Calu3 (cell line): ENCODE results near the gene TBX15. TPM values are rescaled to one million over a fixed set of nuclear protein-coding genes. Genes with fewer than 3 reads are reported as not detected.

Source experiments
- BruUV-seq: library from RNA; stranded (reverse); fragments of 400-500 nt; replicated peaks from 2 replicates; lab custom pipeline; 2021; lab: Mats Ljungman, UMichigan
- CTCF ChIA-PET: fragments of 300-600 bp; sonication (Branson Sonifier 250); formaldehyde crosslinking; loops from one replicate; lab custom pipeline; 2022; ENCODE audit warnings: antibody characterized with exemption; lab: Charles Lee
- DNase-seq: peaks from one replicate; pipeline ENCODE4 v3.0.0; 2022
- H3K27ac Mint-ChIP-seq: one replicate; pipeline ENCODE4 v1.8.0; 2022; ENCODE audit warnings: mixed read lengths; ENCODE audit not compliant: unreplicated experiment
- H3K27me3 Mint-ChIP-seq: one replicate; pipeline ENCODE4 v1.8.0; 2022; ENCODE audit warnings: mixed read lengths; ENCODE audit not compliant: unreplicated experiment
- H3K36me3 Mint-ChIP-seq: one replicate; pipeline ENCODE4 v1.8.0; 2022; ENCODE audit warnings: mild to moderate bottlenecking, moderate library complexity, mixed read lengths; ENCODE audit not compliant: insufficient read depth, unreplicated experiment
- H3K4me1 Mint-ChIP-seq: one replicate; pipeline ENCODE4 v1.8.0; 2022; ENCODE audit warnings: mild to moderate bottlenecking, low read depth, mixed read lengths; ENCODE audit not compliant: unreplicated experiment
- H3K4me3 Mint-ChIP-seq: one replicate; pipeline ENCODE4 v1.8.0; 2022; ENCODE audit warnings: mild to moderate bottlenecking, low read depth, moderate library complexity, mixed read lengths; ENCODE audit not compliant: unreplicated experiment
- H3K9me3 Mint-ChIP-seq: one replicate; pipeline ENCODE4 v1.8.0; 2022; ENCODE audit warnings: low read depth, mixed read lengths; ENCODE audit not compliant: unreplicated experiment
- CTCF ChIP-seq: fragments of 200-600 bp; IDR thresholded peaks from one replicate; pipeline ENCODE4 v1.8.0; 2022; ENCODE audit warnings: antibody characterized with exemption; ENCODE audit not compliant: unreplicated experiment
- intact Hi-C: fragments of 100-400 bp; cut with micrococcal nuclease; formaldehyde crosslinking; loops from one replicate; pipeline ENCODE4 v1.10.0; 2022; ENCODE audit not compliant: unreplicated experiment
- total RNA-seq: library from RNA; stranded (reverse); gene quantifications from 2 replicates; pipeline ENCODE4 v1.2.3, GENCODE V29; 2022

The TBX15 gene
- total RNA-seq, 1 experiment from 2014 or later = not detected

- intact Hi-C loops = no loop called here
- DNase-seq = no peak
- H3K9me3 Mint-ChIP-seq = no peaks in the 10 kb centered on the region
- H3K27ac Mint-ChIP-seq = no peak overlapping the region
- no peaks in the 10 kb centered on the region for H3K36me3 Mint-ChIP-seq
- no peak overlapping the region for H3K4me3 Mint-ChIP-seq
- CTCF ChIA-PET = no interaction called here
- H3K27me3 Mint-ChIP-seq = no peaks in the 10 kb centered on the region
- BruUV-seq = no TSS peak
- H3K4me1 Mint-ChIP-seq = peaks cover 21% of the 10 kb centered on the region
- no peak for TF ChIP-seq CTCF
Observed at GRCh38 chr1:118945489-118945888, 42.7 kb downstream of the TBX15 start.

- CTCF ChIA-PET = no interaction called here
- H3K4me1 Mint-ChIP-seq = peaks cover 20% of the 10 kb centered on the region
- no peak for DNase-seq
- H3K36me3 Mint-ChIP-seq = no peaks in the 10 kb centered on the region
- H3K4me3 Mint-ChIP-seq = no peak overlapping the region
- no peak for TF ChIP-seq CTCF
- no peak overlapping the region for H3K27ac Mint-ChIP-seq
- no peaks in the 10 kb centered on the region for H3K9me3 Mint-ChIP-seq
- no TSS peak for BruUV-seq
- H3K27me3 Mint-ChIP-seq = no peaks in the 10 kb centered on the region
- intact Hi-C loops = no loop called here
Observed at GRCh38 chr1:118944546-118944945, 43.6 kb downstream of the TBX15 start.

- H3K4me1 Mint-ChIP-seq = peaks cover 16% of the 10 kb centered on the region
- DNase-seq = no peak
- intact Hi-C loops = no loop called here
- CTCF ChIA-PET = interaction anchor here (0.6 kb wide), 1 partner anchor 58 kb away, joined by 3 read pairs; no protein-coding TSS in a partner anchor
- H3K27me3 Mint-ChIP-seq = no peaks in the 10 kb centered on the region
- no peak overlapping the region for H3K4me3 Mint-ChIP-seq
- no peaks in the 10 kb centered on the region for H3K9me3 Mint-ChIP-seq
- BruUV-seq = no TSS peak
- no peaks in the 10 kb centered on the region for H3K36me3 Mint-ChIP-seq
- no peak overlapping the region for H3K27ac Mint-ChIP-seq
- TF ChIP-seq CTCF = no peak
Observed at GRCh38 chr1:118944133-118944532, 44.0 kb downstream of the TBX15 start.

- Mint-ChIP-seq H3K9me3 (no peaks in the 10 kb centered on the region), H3K4me3 (no peak overlapping the region), H3K36me3 (no peaks in the 10 kb centered on the region), H3K4me1 (no peaks in the 10 kb centered on the region), H3K27ac (no peak overlapping the region), H3K27me3 (no peaks in the 10 kb centered on the region)
- CTCF ChIA-PET = no interaction called here
- BruUV-seq = no TSS peak
- intact Hi-C loops = no loop called here
- DNase-seq = no peak
- TF ChIP-seq CTCF = no peak
Observed at GRCh38 chr1:118940957-118941356, 47.2 kb downstream of the TBX15 start.
